ENCODE measurements around the gene KMT5C.
"Not testable (repeated sequence)": the region's sequence is repeated elsewhere in the genome, so short reads cannot be mapped to it uniquely, and the experiment has no call there.

Gene KMT5C

GRCh38 chr19:55316646-55317045, 23.0 kb upstream of the KMT5C start:
- no peak for FAIRE-seq

GRCh38 chr19:55319785-55320184, 19.9 kb upstream of the KMT5C start:
- no peak for FAIRE-seq
- DNase-seq (ENCODE audit: low spot score), result no peak

More at GRCh38 chr19:55316646-55317045, 23.0 kb upstream of the KMT5C start:
- no peak for DNase-seq (ENCODE audit: low spot score)

DNA sequence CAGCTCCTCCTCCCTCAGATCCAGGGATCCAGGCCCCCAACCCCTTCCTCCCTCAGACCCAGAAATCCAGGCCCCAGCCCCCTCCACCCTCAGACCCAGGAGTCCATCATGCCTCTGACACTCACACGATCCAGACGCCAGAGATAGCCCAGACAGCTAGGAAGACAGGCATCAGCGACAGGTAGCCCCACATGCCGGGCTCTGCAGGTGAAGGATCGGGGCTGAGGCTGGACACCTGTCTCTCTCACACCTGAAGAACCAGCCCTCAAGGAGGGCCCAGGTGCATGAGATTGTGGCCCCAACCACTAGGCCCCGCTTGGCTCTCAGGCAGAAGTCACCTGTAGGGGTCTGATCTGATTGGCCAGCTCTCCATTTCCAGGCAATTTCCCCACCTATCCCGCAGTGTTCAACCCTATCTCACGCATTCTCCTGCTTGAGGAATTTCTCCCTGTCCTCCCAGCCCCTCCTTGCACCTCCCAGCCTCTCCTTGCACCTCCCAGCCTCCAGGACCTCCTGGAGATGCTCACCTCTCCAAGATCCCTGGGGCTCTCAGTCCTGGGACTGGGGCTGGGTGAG, 18.7 kb upstream of the KMT5C start:
- FAIRE-seq, result no peak

DNA sequence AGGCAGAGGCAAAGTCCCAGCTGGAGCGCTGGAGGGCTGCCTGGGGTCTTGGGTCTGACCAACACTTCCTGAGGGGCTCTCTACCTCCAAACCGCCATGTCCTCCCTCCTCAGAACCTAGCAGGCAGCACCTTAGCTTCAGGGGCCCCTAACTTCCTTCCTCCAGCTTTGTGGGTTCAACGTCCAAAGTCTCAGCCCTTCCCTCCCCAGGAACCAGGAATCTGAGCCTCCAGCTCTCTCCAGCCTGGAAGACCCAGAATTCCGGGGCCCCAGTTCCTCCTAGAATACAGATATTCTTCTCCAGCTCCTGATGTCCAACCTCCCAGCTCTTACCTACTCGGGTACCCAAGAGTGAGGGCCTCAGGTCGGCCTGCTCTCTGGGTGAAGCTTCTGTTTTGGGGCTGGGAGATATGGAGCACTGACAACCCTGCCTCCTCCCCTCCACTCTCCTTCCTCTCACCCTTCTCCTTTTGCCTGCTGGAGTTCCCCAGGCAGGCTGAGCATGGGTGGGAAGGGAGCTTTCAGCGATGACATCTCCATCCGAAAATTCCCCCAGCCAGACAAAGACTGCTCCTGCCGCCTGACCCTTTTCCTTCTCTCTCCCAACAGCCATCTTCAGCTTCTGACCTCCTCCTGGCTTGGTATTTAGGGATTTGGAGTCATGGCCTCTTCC, 18.1 kb upstream of the KMT5C start:
- FAIRE-seq, result no peak

More for the DNA sequence above, 18.7 kb upstream of the KMT5C start:
- no peak for DNase-seq (ENCODE audit: low spot score)

GRCh38 chr19:55322204-55322885, 17.3 kb upstream of the KMT5C start:
- no peak for DNase-seq (ENCODE audit: low spot score)
- no peak for FAIRE-seq

More for the DNA sequence above, 18.1 kb upstream of the KMT5C start:
- DNase-seq (ENCODE audit: low spot score), result no peak

DNA sequence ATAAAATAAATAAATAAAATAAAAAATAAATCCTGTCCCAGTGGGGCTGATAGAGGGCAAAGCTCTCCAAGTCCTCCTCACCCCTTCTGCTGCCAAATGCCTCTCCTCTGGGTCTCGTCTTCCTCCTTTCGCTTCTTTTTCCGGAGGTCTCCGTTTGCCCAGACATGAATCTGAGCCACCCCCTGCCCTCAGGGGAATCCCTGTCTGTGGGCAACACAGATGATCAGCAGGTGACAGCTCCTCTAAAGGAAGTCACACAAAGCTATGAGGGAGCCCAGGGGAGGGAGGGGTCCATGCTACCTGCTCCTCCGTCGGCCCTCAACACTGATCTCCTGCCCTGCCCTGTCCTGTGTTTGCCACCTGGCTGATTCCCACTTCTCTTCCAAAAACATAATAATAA, 15.0 kb upstream of the KMT5C start:
- DNase-seq (ENCODE audit: low spot score) (no peak), FAIRE-seq (no peak)

DNA sequence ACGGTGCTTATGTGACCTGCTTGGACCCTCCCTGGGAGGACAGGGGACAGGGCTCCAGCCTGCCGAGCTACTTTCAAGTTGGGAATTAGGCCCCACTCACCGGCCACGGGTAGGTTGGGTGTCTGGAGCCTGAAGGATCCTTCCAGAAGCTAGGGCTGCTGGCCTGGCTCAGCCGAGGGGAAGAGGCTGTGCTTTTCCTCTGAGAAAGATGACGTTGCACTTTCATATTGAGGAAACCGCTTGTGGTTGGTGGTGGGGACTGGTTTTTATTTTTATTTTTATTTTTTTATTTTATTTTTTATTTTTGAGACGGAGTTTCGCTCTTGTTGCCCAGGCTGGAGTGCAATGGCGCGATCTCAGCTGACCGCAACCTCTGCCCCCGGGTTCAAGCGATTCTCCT, 14.5 kb upstream of the KMT5C start, which contains the start of gene TMEM150B:
TSS of gene TMEM150B (minus strand) at position 170 of the 400 bp plus-strand sequence. CDS start 4,305 bp downstream, outside the sequence.
- DNase-seq (ENCODE audit: low spot score) (no peak), FAIRE-seq (no peak)

GRCh38 chr19:55328774-55329318, 10.8 kb upstream of the KMT5C start:
- FAIRE-seq; DNase-seq (ENCODE audit: low spot score): not testable (repeated sequence)

DNA sequence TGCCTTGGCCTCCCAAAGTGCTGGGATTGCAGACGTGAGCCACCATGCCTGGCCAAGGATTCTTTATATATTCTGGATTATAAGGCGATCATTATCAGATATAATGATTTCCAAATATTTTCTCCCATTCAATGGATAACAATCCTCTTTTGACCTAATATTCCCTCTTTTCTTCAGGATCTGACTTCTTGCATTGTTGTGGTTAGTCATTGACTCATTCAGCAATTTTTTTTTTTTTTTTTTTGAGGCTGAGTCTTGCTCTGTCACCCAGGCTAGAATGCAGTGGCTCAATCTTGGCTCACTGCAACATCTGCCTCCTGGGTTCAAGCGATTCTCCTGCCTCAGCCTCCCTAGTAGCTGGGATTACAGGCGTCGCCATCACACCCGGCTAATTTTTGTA, 9.9 kb upstream of the KMT5C start:
- not testable (repeated sequence) for FAIRE-seq; DNase-seq (ENCODE audit: low spot score)

DNA sequence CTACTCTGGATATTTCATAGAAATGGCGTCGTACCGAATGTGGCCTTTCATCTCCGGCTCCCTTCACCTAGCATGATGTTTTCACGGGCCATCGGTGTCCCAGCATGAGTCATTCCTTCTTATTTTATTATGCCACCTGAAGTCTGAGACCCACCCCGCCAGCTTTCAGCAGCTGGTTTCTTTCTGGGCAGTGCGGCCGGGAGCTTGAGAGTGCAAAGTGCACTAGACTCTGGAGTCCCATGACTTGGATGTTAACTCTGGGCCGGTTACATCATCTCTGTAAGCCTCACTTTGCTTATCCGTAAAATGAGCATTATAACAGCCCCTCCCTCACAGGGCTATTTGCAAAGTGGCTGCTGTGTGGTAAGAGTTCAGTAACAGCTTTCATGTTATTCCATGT, 5.8 kb upstream of the KMT5C start:
- FAIRE-seq, result no peak
- no peak for DNase-seq (ENCODE audit: low spot score)

- no peak for DNase-seq (ENCODE audit: low spot score)
- FAIRE-seq, result no peak
These were observed 3.6 kb upstream of the KMT5C start for GRCh38 chr19:55336101-55336500.

- no peak for DNase-seq (ENCODE audit: low spot score)
- no peak for FAIRE-seq
These were observed 460 bp downstream of the KMT5C start for GRCh38 chr19:55339889-55340783.

- FAIRE-seq, result no peak
- no peak for DNase-seq (ENCODE audit: low spot score)
These were observed 1.1 kb downstream of the KMT5C start for GRCh38 chr19:55340784-55341147.

DNA sequence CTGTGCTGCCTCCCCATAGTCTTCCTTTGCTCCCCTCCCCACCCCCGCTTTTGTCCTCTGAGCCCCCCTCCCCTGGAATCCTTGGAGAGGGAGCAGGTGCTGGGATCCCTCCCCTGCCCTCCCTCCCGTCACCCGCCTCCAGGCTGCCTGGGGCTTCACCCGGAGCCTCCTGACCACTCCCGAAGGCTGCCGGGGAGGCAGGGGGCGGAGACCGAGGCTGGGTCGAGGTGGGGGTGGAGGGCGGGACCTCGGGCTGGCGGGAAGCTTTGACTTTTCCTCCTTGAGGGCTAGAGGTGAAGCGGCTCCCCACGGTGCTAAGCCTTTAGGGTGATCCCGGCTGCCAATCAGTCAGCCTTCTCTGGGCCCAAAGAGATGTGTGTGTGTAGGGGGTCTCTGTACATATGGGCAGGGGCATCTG, 1.5 kb downstream of the KMT5C start:
- DNase-seq (ENCODE audit: low spot score) (no peak), FAIRE-seq (no peak)

- FAIRE-seq (no peak), DNase-seq (ENCODE audit: low spot score) (no peak)
These were observed 2.2 kb downstream of the KMT5C start for GRCh38 chr19:55341595-55342531.

DNA sequence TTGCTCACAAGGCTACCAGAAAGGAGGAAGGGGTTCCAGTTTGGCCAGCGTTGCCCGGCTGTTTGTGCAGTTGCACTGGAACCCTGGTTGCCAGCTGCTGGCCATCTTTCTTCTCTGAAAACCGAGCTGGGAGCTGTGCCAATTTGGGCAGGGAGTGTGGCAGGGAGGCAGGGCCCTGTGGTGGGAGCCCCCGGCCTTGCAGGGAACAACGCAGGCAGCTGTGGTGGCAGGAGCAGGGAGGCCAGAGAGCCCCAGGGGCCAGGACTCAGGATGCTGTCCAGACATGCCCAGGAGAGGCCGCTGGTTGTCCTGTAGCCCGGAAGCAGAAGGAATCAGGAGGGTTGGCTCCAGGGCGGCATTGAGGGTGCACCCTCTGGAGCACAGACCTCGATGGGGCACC, 4.8 kb downstream of the KMT5C start:
- no peak for DNase-seq (ENCODE audit: low spot score)

DNA sequence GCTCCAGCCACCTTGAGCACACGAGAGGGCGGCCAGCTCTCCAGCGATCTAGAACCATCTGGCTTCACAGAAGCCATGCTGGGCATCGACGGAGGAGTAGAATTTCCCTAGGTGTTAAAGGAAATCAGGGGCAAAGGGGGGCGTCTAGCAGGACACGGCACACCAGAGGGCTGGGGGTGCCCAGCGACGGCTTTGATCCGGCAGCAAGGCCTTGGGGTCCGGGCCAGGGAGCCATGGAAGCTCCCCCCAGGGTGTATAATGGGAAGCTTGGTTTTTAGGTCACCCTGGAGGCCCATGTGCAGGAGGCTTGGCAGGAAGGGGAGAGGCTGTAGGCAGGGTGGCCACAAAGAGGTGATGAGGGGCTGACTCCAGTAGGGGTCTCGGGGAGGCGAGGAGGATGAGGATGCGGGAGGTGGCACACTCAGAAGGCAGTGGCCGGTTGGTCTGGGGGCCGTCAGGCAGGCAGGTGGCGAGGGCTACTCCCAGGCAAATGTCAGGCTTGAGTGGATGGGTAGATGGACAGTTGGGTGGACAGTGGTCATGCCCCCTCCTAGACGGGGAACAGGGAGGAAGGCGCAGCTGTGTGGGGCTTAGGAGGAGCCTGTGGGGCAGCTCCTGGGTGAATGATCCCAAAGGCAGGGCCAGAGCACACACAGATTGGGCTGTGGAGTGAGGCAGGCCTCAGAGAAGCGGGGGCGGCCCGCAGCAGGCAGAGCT, 5.6 kb downstream of the KMT5C start:
- DNase-seq (ENCODE audit: low spot score) (no peak), FAIRE-seq (no peak)

More for the DNA sequence above, 4.8 kb downstream of the KMT5C start:
- FAIRE-seq, result no peak

GRCh38 chr19:55345818-55346724, 6.4 kb downstream of the KMT5C start:
- no peak for FAIRE-seq

More at GRCh38 chr19:55345818-55346724, 6.4 kb downstream of the KMT5C start:
- DNase-seq (ENCODE audit: low spot score), result no peak

Measured in RCC 7860 (cell line).